Lung (tissue), 12 donors: ENCODE measurements around the gene ELK4. TPM values are rescaled to one million over a fixed set of nuclear protein-coding genes. Genes with fewer than 3 reads are reported as not detected.

Experiments used
- ATAC-seq: fragments of 200-7000 bp; cut with Tn5 transposase; one replicate; pipeline ENCODE4 v1.9.1; 2020; ENCODE audit warnings: moderate number of reproducible peaks; ENCODE audit not compliant: insufficient read depth, low FRiP score
- DNase-seq, 3 donors: peaks; one replicate each; pipeline ENCODE4 v3.0.0-alpha.2; 2013 to 2017
- H3K27ac ChIP-seq, 2 donors: one replicate each; pipeline ENCODE4 v1.5.1; 2013; ENCODE audit warnings: mild to moderate bottlenecking in 2 of 2, moderate library complexity in 2 of 2, control low read depth in 1 of 2, inconsistent platforms in 1 of 2, low read depth in 1 of 2, low read length in 1 of 2
- H3K27me3 ChIP-seq, 3 donors: one replicate each; pipeline ENCODE4 v1.5.1; 2013; ENCODE audit warnings: low read length in 2 of 3; ENCODE audit not compliant: control insufficient read depth in 3 of 3, insufficient read depth in 3 of 3
- H3K36me3 ChIP-seq, 4 donors: one replicate each; pipeline ENCODE4 v1.5.1; 2013; ENCODE audit warnings: low read length in 4 of 4, mild to moderate bottlenecking in 1 of 4, moderate library complexity in 1 of 4; ENCODE audit not compliant: control insufficient read depth in 4 of 4, insufficient read depth in 4 of 4
- H3K4me1 ChIP-seq, 5 donors: one replicate each; pipeline ENCODE4 v1.5.1; 2013; ENCODE audit warnings: low read length in 5 of 5, mild to moderate bottlenecking in 2 of 5, moderate library complexity in 1 of 5; ENCODE audit not compliant: control insufficient read depth in 5 of 5, insufficient read depth in 5 of 5
- H3K4me3 ChIP-seq: one replicate; pipeline ENCODE4 v1.5.1; 2013; ENCODE audit warnings: mild to moderate bottlenecking, control low read depth, moderate library complexity
- H3K9ac ChIP-seq, 2 donors: one replicate each; pipeline ENCODE4 v1.5.1; 2013; ENCODE audit warnings: low read length in 2 of 2, control low read depth in 1 of 2; ENCODE audit not compliant: insufficient read depth in 1 of 2
- H3K9me3 ChIP-seq, 4 donors: one replicate each; pipeline ENCODE4 v1.5.1; 2013; ENCODE audit warnings: low read length in 3 of 4, mild to moderate bottlenecking in 1 of 4, moderate library complexity in 1 of 4; ENCODE audit not compliant: control insufficient read depth in 4 of 4, insufficient read depth in 3 of 4
- CTCF ChIP-seq: IDR thresholded peaks from 2 replicates; pipeline ENCODE4 v1.5.1; 2012; ENCODE audit warnings: mild to moderate bottlenecking; ENCODE audit errors: control extremely low read depth, extremely low read depth
- WGBS, 2 donors: extraction: QIAGEN DNeasy Blood & Tissue Kit; methylation state at CpG; one replicate each; pipeline ENCODE4 v1.1.7; 2013; 5-methylcytosine and 5-hydroxymethylcytosine counted together
- polyA plus RNA-seq, 2 donors: library from polyadenylated mRNA; stranded (reverse); fragments of 200-250 nt; gene quantifications; one replicate each; pipeline ENCODE4 v1.2.1, GENCODE V29; 2013
- total RNA-seq, 2 donors: library from RNA; depleted of rRNA in 1 of 2; stranded (reverse); fragments of >200 nt in 1 of 2; gene quantifications; one replicate each; pipeline ENCODE4 v1.2.1, GENCODE V29; 2014 to 2021
- donor health status: control.
- donor health status: control.
- donor health status: Bipolar disorder and iron deficiency.
- donor health status: healthy.
- donor health status: DM: yes; HTN: yes; CAD: no.

ELK4 gene
- total and polyA plus RNA-seq, 4 donors: 5.0 to 46.7 (median 17.8) TPM

GRCh38 chr1:205581321-205581980 is 50.4 kb downstream of the ELK4 start:
- H3K27ac ChIP-seq: peak overlapping the region in 1 of 2 donors; percentile 78
- 90 to 91% methylated on average over 9 of the region's 9 CpGs for WGBS, 2 donors
- H3K4me1 ChIP-seq: peaks cover 0 to 20% (median 5%) of the 10 kb centered on the region in 5 donors
- DNase-seq: no peak
- H3K27me3 ChIP-seq: peaks cover 0 to 2% (median 0%) of the 10 kb centered on the region in 3 donors
- TF ChIP-seq CTCF: no peak
- H3K9ac ChIP-seq: no peak overlapping the region
- no peak for ATAC-seq
- H3K36me3 ChIP-seq: no peaks in the 10 kb centered on the region
- no peaks in the 10 kb centered on the region for H3K9me3 ChIP-seq
- no peak overlapping the region for H3K4me3 ChIP-seq

GRCh38 chr1:205580923-205581180 is 51.0 kb downstream of the ELK4 start:
- peaks cover 0 to 20% (median 5%) of the 10 kb centered on the region in 5 donors for H3K4me1 ChIP-seq
- 86 to 87% methylated on average over 3 of the region's 3 CpGs for WGBS, 2 donors
- no peak overlapping the region for H3K27ac ChIP-seq
- TF ChIP-seq CTCF: no peak
- no peak overlapping the region for H3K4me3 ChIP-seq
- DNase-seq: no peak
- no peaks in the 10 kb centered on the region for H3K9me3 ChIP-seq
- no peaks in the 10 kb centered on the region for H3K36me3 ChIP-seq
- H3K27me3 ChIP-seq: peaks cover 0 to 2% (median 0%) of the 10 kb centered on the region in 3 donors
- H3K9ac ChIP-seq: no peak overlapping the region
- ATAC-seq: no peak

GRCh38 chr1:205580140-205580922 is 51.5 kb downstream of the ELK4 start:
- no peaks in the 10 kb centered on the region for H3K9me3 ChIP-seq
- no peak for TF ChIP-seq CTCF
- ATAC-seq (no peak), DNase-seq (no peak)
- no peak overlapping the region for H3K27ac ChIP-seq
- 85 to 89% methylated on average over 15 of the region's 15 CpGs for WGBS, 2 donors
- H3K9ac ChIP-seq: no peak overlapping the region
- no peaks in the 10 kb centered on the region for H3K36me3 ChIP-seq
- peaks cover 0 to 20% (median 5%) of the 10 kb centered on the region in 5 donors for H3K4me1 ChIP-seq
- H3K27me3 ChIP-seq: peaks cover 0 to 2% (median 0%) of the 10 kb centered on the region in 3 donors
- H3K4me3 ChIP-seq: no peak overlapping the region
